Esophagus muscularis mucosa (tissue), 3 donors: Measurements from ENCODE around the gene CEP350.

ENCODE experiments used
- CTCF ChIP-seq, 3 experiments: fragments of 200-600 bp in 2 of 3; fragments of 450-650 bp in 1 of 3; sonication (generic) in 2 of 3; IDR thresholded peaks; one replicate each; pipeline ENCODE4 v1.5.1; 2017 to 2019; ENCODE audit warnings: antibody characterized with exemption in 3 of 3, mild to moderate bottlenecking in 2 of 3, moderate library complexity in 1 of 3
- POLR2A ChIP-seq: fragments of 450-650 bp; IDR thresholded peaks from one replicate; pipeline ENCODE4 v1.6.1; 2017; ENCODE audit warnings: antibody characterized with exemption, moderate library complexity, mild to moderate bottlenecking, low read depth
- POLR2AphosphoS5 ChIP-seq, 2 donors: sonication (generic); formaldehyde crosslinking; IDR thresholded peaks; one replicate each; pipeline ENCODE4 v1.6.1; 2017; ENCODE audit warnings: antibody characterized with exemption in 2 of 2

GRCh38 chr1:180042988-180043622 lies 88.5 kb downstream of the CEP350 start:
- no peak for TF ChIP-seq CTCF (IDR thresholded peaks at IDR 0.05)
- no peak for TF ChIP-seq POLR2A
- TF ChIP-seq POLR2AphosphoS5 (IDR thresholded peaks at IDR 0.05): no peak
